Inflammatory macrophage treated with lipopolysaccharide for 1 hour (primary cell): ENCODE results near the gene RNASEH2A.

Experiments
- DNase-seq, 2 donors: peaks; one replicate each; pipeline ENCODE4 v3.0.0-alpha.2; 2020 to 2022

The RNASEH2A gene

DNA sequence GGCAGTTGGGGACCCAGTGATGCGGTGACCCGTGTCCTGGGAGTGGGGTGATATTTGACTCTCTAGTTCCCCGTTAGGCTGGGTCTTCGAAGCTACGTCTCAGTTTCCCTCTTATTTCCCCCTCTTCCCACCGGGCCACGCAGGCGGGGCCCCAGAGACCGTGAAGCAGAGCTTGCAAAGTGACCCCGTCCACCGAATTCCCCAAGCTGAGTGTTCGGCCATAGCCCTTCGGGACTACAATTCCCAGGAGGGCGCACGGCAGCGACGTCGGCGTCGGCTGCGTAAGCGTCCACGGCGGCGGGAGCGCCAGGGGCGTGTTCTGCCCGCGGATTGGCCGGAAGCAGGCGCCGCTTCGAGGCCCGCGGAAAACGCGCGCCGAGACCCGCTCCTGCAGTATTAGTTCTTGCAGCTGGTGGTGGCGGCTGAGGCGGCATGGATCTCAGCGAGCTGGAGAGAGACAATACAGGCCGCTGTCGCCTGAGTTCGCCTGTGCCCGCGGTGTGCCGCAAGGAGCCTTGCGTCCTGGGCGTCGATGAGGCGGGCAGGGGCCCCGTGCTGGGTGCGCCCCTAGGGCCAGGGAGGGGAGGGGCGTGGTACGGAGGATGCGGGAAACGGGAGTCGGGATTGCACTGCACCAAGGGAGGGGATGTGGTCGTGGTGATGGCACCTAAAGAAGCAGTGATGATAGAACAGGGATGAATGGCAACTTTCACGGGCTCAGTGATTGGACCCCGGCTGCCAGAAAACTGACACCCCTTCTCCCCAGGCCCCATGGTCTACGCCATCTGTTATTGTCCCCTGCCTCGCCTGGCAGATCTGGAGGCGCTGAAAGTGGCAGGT lies at the start of gene RNASEH2A:
Gene RNASEH2A (plus strand): TSS at position 343 of the 840 bp plus-strand sequence. CDS start 90 bp downstream, at position 433.
- DNase-seq = peak; percentile 82 to 91

DNA sequence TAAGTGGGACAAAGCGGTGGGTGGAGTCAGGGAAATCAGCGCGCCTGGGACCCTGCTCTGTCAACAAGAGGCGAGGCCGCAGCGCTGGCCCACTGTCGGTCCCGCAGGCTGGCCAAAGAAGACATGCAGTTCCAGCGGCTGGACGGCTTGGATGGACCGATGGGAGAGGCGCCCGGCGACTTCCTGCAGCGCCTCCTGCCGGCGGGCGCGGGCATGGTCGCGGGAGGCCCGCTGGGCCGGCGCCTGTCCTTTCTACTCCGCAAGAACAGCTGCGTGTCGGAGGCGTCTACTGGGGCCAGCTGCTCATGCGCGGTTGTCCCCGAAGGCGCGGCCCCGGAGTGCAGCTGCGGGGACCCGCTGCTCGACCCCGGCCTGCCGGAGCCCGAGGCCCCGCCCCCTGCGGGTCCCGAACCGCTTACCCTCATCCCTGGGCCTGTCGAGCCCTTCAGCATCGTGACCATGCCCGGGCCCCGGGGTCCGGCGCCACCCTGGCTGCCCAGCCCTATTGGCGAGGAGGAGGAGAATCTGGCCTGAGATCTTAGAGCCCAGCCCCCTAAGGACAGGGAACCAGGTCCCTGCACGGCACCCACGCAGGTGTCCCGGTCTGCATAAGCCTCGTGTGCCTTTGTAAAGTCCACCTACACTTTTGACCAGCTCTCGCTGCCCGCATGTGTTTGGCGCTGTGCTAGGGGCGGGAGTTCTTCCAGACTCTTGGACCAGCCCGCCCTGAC lies 48.7 kb upstream of the RNASEH2A start:
- peak; percentile 64 to 85 for DNase-seq

DNA sequence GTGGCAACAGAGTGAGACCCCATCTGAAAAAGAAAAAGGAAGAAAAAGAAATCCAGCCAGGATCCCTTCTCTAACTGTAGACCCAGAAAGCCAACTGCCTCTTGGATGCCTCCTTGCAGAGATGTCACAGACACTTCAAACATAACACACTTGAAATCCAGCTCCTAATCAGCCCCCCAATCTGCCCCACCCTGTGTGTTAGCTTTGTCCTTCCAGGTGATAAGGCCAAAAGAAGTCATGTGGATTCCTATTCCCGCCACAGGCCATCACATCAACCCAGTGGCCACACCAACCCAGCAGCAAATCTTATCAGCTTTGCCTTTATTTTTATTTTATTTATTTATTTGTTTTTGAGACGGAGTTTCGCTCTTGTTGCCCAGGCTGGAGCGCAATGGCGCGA lies 46.7 kb upstream of the RNASEH2A start:
- DNase-seq = no peak

DNA sequence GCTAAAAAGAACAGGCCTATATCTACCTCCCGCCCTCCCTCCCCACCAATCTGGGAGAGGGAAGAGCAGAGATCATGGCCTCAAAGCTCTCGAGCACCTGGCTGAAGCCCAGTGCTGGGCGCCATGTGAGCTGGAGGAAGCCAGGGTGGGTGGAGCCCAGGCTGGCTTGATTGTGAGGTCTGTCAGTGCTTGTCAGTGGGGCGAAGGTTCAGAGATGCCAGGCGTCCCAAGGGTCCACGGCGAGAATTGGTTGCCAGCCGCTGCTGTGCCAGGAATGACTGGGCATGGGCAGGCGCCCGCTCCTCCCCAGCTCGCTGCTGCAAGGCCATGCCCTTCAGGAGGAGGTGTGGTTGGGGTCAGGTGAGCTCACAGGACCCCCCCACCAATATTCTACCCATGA lies 43.3 kb upstream of the RNASEH2A start:
- DNase-seq = no peak

DNA sequence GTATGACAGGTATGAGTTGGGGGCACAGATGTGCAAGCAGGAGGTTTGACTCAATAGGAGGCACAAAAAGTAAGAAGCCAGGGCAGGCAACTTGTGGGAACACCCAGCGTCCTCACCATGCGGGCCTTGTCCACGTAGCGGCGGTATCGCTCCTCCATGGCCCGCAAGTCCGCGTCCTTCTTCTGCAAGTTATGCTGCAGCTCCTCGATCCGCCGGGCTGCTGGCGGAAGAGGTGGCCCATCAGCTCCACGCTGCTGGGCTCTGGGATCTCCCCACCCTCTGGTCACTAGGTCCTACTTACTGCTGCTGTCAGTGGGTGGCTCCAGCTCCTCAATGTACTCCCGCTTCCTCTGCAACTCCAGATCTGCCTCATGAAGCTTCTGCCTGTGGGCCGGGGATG lies 41.7 kb upstream of the RNASEH2A start:
- no peak for DNase-seq

DNA sequence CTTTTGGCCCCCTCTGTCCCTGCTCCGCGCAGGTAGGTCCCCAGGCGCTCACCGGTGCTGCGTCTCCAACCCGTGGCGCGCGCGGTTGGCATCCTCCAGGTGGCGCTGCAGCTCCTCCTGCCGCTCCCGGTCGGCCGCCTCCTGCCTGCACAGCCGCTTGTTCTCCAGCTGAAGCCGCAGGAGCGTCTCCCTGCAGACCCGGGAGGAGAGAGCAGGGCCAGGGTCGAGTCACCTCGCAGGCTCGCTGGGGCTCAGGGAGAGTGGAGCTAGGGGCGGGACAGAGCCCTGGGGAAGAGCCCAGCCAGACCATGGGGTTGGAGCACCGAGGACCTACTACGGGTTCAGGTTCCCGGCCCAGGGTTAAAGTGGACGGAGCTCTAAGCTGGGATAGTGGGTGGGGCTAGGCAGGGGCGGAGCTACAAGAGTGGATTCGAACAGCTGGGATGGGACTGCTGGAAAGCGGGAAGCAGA lies 40.3 kb upstream of the RNASEH2A start:
- DNase-seq = peak; percentile 67 to 83

DNA sequence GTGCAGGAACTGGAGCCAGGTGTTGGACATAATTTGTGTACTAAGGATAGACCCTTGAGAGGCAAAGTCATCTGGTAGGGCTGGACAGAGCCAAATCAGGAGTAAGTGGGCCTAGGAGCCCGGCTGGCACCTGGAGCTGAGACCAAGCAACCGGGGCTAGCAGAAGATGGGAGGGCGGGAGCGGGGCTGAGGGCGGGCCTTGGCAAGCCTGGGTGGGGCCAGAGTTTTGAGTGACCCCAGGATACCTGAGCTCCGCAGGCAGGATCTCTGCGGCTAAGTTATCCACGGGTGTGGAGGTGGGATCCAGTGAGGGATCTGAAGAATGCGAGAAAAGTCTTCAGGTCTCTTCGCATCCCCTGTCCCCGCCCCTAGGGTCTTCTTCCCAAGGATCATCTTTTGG lies 39.2 kb upstream of the RNASEH2A start:
- DNase-seq = no peak

DNA sequence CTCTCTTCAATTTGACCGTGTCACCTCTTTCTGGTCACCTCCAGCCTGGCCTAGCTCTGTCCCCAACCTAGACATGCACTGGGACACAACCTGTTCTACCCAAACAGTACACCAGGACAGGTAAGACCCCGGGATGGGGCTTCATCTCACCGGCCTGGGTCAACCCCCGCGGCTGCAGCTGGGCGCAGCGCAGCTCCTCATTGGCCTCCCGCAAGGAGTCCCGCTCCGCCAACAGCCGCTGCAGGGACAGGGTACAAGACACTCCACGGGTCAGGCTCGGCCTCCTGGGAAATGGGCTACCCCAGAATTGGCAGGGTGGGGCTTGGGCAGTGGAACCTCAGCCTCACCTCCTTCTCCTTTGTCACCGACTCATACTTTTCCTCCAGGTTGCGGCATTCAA lies 38.7 kb upstream of the RNASEH2A start:
- DNase-seq = no peak

DNA sequence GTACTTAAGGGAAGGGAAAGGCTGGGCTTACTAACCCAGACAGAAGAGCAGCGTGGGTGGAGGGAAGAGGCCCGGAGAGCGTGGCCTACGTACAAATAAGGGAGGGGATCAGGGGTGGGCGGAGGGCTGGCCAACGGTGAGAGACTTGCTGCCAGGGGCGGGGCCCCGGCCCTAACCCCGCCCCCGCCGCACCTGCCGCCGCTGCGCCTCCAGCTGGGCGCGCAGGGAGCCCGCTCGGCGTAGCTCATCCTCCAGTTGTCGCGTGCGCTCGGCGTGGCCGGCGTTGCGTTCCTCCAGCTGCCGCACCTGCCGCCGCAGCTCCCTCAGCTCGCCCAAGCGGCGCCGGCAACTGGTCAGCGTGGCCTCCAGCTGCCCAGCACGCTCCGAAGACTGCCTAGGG lies 36.7 kb upstream of the RNASEH2A start:
- no peak for DNase-seq

DNA sequence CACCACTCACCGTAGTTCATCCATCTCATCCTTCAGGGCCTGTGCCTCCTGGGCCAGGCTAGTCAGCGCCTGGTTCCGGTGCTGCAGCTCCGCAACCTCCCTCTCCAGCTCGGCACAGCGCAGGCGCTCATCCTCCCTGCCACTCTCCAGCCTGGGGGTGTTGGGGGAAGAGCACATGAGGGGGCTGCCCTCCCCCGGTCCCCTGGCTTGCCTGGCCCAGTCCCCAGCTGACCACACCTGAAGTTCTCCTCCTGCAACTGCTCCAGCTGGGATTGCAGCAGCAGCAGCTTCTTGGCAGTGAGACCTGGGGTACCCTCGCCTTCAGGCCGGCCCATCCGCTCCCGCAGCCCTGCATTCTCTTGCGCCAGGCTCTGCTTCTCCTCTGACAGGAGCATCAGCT lies 35.5 kb upstream of the RNASEH2A start:
- DNase-seq = no peak

DNA sequence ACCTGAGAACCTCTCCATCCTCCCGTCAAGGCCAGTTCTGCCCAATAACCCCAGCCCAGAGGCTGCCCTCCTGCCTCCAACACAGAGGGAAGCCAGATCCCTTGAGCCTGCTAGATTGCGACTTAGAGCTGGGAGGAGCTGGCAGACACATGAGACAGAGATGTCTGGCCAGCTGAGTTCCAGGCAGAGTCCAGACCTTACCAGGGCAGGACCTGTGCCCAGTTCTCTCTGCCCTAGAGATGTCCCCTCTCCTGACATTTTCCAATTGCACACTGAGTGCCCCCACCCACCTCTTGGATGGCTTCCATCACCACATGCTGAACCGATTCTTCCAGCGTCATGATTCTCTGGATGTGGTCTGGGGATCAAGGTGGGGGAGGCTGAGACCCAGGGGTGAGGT lies 34.1 kb upstream of the RNASEH2A start:
- no peak for DNase-seq

DNA sequence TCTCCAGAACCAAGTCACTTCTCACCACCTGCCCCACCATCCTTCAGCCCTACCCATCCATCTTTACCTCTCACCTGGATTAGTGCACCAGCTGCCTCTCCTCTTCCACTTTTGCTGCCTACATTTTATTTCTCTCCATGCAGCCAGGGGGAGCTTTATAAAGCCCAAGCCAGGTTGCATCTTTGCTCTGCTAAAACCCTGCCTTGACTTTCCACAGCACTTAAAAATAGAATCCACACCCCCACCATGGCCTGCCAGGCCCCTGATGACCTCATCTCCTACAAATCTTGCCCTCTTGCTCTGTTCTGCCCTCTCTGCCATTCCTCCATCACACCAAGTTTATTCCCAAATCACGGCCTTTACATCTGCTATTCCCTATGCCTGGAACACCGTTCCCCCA lies 32.8 kb upstream of the RNASEH2A start:
- DNase-seq = peak in 1 of 2 donors; percentile 9

DNA sequence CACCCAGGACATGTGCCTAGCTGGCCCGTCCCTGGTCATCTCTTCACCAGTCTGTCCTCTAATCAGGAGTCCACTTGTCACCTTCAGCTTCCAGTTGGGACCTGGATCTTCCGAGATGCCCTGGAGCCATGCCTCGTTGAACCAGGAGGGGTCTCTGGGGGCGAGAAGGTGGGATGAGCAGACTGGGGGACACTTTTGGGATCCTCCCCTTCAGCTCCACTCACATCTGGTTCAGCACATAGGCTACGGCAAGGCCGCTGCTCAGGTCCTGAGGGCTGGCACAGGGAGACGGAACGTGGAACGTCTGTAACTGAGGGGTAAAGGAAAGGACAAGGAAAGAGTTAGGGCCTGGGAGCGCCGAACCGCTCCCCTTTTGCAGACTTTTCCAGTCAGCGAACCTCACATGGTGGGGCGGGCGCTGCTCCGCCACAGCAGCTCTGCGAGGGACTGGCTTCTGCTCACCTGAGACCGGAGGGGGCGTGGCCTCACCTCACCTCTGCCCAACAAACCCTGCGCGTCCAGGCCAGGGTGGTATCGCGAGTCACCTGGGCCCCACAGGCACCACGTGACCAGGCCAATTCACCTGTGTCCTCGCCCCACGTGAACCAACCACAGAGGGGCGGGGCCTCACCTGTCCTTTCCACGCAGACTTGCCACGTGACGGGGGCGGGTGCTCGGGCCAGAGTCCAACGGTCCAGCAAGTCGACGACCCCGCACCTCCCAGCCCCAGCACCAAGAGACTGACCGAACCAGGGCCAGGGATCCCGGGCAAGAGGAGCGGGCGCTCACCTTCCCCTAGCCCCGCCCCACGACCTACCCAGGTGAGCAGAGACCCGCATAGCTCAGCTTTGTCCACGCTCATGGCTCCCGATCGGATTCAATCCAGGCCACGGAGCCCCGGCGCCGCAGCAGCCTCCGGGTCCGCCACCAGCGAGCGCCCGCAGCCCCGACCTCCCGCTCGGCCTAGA lies 31.5 kb upstream of the RNASEH2A start, which contains the start of gene HOOK2:
Gene HOOK2 (minus strand): TSS at position 965 of the 968 bp plus-strand sequence. CDS start 103 bp downstream, at position 862.
- no peak for DNase-seq

DNA sequence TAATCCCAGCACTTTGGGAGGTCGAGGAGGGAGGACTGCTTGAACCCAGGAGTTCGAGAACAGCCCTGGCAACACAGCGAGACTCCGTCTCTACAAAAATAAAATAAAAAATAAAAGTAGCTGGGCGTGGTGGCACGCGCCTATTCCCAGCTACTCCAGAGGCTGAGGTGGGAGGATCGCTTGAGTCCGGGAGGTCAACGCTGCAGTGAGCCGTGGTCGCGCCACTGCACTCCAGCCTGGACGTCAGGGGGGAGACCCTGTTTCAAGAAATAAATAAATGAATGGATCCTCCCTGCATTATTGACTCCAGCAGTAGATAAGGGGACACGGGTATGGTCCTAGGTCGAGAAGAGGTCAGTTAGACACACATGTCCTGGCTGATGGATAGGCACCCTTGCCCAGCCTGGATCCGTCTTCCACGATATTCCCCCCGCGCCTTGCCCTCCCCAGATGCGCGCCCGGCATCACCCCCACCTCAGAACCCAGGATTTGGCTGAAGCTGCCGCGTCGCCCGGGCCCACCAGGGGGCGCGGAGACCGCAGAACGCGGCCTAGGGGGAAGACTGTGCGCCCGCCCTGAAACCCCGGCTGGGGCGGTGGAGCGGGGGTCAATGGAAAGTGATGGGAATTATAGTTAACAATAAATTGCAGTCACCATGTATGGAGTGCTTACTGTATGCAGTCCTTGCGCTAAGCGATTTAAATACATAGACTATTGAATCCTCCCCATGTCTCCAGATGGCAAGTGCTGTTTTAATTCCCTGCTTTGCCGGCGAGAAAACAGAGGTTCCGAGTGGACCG lies 29.0 kb upstream of the RNASEH2A start:
- DNase-seq = peak; percentile 57 to 91

DNA sequence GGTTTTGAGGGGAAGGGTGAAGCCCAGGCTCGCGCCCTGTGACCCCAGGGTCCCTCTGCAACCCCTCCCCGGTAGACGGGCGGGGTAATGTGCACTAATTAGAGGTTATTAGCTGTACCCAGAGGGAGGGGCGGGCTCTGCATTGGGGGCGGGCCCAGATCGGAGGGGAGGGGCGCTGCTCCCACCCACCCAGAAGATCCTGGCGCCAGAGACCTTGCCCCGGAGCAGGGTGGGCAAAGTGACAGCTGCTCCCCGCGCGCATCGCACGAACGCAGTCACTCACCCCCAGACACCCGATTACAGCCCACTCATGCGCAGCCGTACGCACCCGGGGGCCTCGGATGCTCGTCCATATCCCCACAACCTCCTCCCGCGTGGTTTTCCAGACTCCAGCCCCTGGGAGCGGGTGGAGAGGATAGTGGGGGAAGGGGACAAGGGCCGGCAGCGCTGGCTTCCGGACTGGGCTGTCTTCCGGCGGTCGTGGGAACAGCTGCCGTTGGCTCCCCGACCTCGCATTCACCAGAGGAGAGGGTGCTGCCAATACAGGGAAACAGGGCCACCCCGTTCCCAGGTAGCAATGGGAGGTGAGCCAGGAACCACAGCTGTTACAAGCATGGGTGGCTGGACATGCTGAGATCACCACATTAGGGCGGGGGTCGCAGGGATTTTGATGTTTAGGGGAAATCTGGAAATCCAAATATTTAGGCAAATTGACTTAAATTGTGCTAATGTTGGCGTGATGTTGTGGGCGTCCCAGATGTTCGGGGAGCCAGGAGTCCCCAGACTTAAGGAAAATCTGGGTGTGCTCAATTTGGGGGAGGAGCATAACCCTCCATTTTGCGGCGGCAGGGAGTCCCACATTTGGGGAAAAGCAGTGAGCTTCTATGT lies 28.1 kb upstream of the RNASEH2A start:
- DNase-seq = no peak

DNA sequence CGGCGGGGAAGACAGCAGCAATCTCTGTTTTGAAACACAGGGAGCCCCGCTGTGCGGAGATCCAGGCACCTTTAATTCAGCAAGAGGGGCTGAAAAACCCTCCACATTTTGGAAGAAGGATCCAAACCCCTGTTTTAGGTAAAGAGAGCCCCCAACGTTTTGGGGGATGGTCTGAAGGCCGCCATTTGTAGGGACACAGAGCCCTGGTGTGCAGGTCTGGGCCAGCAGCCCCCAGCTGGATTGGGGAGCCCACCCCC lies 27.6 kb upstream of the RNASEH2A start:
- no peak for DNase-seq

DNA sequence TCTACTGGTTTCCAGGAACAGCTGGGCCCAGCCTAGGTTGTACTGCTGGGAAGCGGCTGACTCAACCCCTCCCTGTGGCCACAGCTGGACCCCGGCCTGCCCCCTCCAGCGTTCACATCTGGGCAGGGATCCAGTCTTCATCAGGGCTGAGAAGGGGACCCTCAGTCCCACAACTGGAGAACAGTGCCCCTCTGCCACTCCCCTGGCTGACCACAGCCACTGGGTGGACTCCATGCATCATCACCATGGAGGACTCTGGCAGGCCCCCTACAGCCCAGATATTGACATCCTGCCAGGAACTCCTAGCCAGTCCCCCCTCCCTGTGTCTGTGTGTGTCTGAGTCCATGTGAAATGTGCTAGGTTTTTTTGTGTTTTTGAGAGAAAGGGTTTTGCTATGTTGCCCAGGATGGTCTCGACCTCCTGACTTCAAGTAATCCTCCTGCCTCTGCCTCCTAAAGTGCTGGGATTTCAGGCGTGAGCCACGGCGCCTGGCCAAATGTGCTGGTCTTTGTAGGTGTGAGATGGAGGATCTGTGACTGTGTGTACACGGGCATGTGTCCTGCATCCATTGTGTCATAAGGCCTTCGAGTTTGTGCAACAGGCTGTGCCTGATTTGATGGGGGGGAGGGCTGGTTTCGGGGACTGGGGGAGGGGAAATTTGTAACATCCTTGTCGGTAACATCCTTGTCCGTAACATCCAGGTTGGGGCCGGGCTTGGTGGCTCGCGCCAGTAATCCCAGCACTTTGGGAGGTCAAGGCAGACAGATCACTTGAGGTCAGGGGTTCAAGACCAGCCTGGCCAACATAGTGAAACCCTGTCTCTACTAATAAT lies 27.0 kb upstream of the RNASEH2A start:
- DNase-seq = no peak

DNA sequence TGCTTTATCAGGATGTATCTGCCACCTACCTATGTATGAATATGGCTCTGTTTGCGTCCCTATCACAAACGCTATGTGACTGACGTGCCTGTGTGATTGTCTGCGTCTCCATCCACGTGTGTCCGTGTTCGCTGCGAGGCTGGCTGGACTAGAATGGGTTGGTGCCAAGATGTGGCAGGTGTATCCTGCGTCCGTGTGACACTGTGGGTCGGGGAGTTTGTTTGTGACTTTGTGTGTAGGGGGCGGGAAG lies 24.3 kb upstream of the RNASEH2A start:
- DNase-seq = no peak

DNA sequence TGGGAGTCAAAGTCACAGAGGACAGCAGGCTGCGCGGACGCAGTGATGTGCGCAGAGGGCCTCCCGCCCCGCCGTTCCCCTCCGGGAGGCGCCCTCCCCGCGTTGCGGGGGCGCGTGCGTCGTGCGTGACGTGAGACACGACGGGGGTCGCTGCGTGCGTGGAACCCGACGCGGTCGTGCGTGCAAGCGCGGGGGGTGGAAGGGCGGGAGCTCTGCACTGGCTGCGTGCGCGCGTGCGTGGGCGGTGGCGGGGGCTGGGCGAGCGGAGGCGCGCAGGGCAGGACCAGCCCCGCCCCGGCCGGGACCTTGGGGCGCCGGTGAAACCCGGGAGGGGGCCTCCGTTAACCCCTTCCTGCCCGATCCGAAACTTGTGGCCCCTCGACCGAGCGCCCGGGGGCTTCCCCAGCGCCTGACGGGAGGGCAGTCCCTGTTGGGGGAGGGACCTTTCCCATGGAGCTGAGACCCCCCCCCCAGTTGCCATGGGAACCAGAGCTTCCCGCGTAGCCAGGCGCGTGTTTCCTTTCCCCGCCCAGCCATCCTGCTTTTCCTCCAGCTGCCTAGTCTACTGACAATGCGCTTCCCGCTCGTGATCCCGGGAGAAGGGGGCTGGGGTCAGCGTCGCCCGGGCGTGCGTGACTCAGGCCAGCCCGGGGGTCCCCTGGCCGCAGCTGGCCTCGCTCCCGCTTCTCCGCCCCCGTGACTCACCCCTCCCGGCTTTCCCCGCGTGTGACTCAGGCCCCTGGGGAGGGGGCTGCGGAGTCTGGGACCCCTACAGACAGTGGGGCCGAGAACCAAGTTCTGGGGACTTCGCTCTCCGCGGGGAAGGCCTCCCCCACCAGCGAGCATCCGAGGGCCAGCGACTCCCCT lies 23.7 kb upstream of the RNASEH2A start:
- DNase-seq = peak; percentile 41 to 56
